ENCODE data around the gene CAMSAP3.

Gene CAMSAP3

DNA sequence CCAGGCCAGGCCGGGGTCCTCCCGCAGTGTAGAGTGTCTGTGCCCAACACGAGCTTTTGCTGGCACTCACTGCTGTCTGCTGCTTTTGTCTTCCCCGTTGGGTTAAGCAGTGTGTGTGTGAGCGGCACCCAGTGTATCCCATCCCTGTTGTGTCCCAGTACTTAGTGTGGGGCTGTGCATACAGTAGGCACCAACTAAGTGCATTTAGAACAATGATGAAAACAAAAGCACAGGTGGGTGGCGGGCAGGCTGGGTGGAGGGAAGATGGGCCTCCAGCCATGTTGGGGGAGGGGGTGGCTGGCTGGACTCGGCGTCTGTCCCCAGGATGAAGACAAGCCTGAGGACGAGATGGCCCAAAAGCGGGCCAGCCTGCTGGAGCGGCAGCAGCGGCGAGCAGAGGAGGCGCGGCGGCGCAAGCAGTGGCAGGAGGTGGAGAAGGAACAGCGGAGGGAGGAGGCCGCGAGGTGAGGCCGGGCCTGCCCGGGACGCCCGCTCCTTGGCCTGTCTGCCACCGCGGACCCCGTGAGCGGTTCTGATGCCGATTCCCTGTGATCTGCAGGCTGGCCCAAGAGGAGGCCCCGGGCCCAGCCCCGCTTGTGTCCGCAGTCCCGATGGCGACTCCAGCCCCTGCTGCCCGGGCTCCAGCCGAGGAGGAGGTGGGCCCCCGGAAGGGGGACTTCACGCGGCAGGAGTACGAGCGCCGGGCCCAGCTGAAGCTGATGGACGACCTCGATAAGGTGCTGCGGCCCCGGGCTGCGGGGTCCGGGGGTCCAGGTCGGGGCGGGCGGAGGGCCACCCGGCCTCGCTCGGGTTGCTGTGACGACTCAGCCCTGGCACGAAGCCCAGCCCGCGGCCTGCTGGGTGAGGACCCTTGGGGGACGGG, 19.4 kb downstream of the CAMSAP3 start:
- DNase-seq: no peak

DNA sequence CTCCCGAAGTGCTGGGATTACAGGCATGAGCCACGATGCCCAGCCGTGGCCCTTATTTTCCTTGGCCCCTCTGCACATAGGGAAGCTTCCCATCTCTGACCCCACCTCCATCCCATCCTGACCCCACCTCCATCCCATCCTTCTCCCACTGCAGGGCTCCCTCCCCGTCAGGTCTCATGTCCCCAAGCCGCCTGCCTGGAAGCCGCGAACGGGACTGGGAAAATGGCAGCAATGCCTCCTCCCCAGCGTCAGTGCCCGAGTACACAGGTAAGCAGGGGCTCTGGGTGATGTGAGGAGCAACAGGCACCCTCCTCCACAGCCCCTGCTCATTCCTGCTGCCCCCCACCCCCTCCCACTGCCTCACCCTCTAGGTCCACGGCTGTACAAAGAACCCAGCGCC, 21.5 kb downstream of the CAMSAP3 start:
- no peak for DNase-seq

GRCh38 chr19:7617735-7618134, 22.1 kb downstream of the CAMSAP3 start:
- DNase-seq: no peak

DNA sequence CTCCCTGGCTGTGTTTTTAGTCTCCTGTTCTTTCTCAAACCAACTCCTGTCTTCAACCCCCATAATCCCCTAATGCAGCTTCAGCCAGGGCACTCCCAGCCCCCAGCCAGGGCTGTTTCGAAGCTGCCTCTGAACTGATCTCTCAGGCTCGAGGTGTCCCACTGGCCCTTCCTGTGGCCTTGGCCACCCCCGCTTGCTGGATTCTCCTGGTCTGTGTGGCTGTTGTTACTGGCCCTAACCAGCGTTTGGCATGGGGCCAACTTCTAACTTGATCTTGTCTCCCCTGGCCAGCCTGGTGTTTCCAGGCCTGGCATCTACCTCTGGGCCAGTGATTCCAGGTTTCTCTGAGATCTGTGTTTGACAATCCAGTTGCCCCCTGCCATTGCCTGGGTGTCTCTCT, 22.7 kb downstream of the CAMSAP3 start:
- no peak for DNase-seq

GRCh38 chr19:7618771-7619510, 23.3 kb downstream of the CAMSAP3 start:
- no peak for DNase-seq

GRCh38 chr19:7619671-7620441, 24.2 kb downstream of the CAMSAP3 start:
- no peak for DNase-seq

DNA sequence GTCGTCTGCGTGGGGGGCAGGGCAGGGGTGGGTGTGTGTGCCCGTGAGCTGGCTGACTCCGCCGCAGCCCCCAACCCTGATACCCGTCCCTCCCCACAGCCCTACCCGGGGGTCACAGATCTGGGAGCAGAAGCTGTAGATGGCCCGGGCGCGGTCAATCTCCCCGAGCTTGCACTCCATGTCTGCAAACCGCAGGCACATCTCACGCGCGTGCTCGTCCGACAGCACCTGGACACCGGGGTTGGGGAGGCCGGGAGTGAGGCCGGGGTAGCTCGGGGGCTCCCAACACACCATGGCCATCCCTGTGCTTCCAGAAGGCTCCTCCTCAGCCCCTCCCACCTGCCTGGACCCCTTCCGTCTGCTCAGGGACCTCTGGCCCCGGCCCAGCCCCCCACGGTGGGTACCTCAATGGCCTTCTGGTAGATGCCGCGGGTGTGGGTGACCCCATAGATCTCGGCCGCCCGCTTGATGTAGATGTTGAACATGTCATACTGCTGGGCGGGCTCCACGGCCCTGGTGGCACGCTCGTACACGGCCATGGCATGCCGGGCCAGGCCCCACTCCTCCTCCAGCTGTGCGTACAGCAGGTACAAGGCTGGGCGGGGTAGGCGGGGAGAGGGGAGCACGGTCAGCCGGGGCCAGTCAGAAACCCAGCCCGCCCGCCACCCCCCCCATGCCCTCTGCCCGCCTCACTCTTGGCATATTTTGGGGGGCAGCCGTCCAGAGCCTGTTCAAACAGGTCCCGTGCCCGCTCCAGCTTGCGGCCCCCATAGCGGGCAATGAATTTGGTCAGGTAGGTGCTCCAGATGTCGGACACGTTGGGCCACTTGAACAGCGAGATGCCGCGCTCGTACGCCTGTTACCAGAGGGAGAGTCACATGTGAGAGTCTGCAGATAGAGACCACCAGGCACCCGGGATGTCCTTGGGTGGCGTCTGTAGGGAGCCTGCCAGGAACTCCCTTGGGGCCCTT, 25.1 kb downstream of the CAMSAP3 start:
- DNase-seq: no peak

GRCh38 chr19:7622933-7623685, 27.4 kb downstream of the CAMSAP3 start:
- no peak for DNase-seq

DNA sequence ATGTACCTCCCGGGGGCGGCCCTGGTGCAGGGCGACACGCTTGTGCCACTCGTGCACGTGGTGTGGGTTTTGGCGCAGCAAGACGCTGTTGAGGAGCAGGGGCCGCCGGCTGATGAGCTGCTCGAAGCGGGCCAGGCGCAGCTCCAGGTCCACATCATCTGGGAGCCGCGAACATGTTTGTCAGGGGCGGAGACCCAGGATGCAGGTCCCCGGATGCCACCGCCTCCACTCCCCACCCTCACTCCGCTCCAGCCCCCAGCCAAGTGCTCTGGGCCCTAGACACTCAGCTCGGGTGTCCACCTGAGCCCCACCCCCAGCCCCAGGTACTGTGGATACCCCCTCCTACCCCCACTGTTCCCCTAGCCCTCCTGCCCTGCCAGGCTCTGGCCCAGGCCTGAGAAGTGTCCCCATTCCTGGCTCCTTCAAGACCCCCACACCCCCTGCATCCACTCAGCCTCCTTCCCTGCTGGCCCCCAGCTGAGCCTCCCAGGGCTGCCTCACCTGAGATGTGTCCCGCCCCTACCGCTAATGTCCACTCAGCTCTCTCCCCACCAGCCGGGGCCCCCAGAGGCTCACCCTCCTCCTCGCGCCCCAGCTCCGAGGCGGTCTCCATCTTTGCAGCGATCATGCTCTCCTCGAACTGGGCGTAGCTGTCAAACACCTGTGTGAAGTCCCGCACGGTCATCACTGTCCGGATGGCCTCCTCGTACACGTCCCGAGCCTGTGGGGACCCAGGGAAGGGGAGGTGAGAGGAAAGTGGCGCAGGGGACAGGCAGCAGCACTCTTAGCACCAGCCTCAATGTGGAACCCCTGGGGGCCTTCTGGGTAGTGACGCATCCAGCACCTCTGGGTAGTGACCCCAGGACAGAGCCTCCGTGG, 28.3 kb downstream of the CAMSAP3 start:
- no peak for DNase-seq

DNA sequence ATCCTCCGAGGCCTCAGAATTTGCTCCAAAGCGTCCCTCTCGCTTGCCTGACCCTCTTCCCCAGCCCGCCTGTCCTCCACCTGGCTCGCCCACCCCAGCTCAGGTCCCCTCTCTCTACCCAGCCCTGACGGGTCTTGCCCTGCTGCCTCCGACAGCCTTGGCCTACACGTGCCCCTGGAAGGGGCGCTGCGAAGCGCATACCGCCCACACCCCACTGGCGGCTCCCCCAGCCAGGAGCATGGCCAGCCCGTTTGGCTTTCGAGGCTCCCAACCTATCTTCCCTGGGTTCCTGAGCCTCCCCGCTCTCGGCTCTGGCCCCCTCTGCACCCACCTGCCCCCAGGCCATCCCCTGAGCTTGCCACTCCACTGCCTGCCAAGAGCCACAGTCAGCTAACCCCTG, 29.1 kb downstream of the CAMSAP3 start:
- DNase-seq: no peak

GRCh38 chr19:7625763-7626372, 30.2 kb downstream of the CAMSAP3 start:
- DNase-seq: no peak

DNA sequence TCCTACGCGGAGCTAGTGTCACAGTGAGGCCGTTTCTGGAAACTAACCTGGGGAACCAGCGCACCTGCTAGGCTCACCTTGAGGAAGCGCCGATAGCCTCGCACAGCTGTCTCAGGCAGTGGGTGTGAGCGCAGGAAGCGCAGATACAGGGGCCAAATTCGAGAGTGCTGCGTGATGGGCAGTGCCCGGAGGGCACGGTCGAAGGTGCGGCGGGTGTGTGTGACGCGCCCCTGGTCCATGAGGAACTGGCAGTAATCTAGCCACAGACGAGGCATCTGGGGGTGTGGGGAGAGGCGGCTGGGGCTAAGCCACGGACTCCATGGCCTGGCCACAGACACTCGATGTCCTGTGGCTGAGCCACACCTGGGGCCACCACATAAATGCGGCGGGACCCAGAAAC, 31.5 kb downstream of the CAMSAP3 start:
- no peak for DNase-seq

DNA sequence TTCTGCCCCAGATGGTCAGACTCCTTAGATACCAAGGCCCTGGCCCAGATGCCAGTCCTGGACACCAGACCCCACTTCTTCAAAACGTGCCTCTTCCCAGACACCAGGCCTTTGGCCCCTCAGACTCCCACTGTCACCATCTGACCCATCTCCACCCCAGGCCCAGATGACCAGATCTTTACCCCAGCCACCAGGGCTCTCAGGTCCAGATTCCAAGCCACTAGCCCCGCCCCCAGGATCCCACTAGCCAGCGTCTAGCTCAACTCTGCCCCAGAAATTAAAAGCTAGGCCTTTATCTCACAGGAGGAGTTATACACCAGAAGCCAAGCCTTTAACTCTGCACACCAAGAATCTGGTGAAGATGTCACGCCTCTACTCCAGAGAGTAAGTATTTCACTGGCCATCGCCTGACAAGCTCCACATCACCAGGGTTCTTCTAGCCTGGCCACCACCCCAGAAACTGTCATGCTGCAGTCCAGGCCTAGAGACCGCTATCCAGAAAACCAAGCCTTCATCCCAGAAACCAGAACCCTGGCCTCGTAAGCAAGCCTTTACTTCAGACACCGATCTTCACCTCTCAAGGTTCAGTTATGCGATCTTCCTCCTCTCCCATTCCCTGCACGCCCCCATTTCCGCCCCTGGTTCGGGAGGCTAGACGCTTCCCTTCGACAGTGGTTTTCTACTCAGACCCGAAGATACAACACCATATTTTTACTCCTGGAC, 33.1 kb downstream of the CAMSAP3 start:
- no peak for DNase-seq

DNA sequence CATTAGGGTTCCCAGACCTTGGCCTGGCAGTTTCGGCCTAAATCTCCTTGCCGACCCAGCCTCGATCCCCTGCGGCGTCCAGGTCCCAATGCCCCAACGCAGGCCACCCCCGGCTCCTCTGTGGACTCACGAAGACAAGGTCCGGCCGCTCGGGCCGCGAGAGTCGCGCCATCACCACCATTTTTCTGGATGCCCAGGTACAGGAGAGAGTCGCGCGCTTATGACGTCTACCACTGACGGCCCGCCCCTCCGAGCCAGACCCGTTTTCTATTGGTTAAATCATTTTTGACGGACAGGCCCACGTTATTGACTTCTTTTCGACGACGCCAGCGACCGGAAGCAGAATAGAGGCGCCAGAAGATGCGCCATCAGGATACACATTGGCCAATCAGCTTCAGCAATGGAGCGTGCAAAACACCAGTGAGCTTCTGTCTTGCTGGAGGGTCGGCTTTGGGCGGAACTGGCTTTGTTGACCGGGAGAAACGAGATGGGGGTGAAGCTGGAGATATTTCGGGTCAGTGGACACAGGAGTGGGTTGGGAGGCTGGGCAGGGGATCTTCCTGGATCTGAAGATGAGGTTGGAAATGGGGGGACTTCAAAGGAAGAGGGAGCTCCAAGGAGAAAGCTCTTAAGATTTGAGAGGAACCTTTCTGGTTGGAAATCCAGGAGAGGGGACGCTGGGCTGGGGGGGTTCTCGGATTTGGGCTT, 33.8 kb downstream of the CAMSAP3 start, which contains the start of the genes PET100 and XAB2:
PET100 (plus strand) TSS at position 447 of the 708 bp plus-strand sequence; CDS start at position 488, 41 bp downstream.
XAB2 (minus strand) TSS at position 199 of the 708 bp plus-strand sequence; CDS start at position 181, 18 bp downstream.
- DNase-seq: peak; percentile 99

GRCh38 chr19:7631577-7631976, 35.9 kb downstream of the CAMSAP3 start:
- DNase-seq: no peak

GRCh38 chr19:7632340-7633203, 36.9 kb downstream of the CAMSAP3 start:
- DNase-seq: no peak

- no peak for DNase-seq
These were observed 38.0 kb downstream of the CAMSAP3 start, which contains the start of gene PCP2 for GRCh38 chr19:7633698-7634097. PCP2 (minus strand) TSS chr19:7633719; CDS start chr19:7633457, 262 bp downstream.
